GM23248 (cell line): ENCODE measurements around the gene TBC1D25. TPM values are rescaled to one million over a fixed set of nuclear protein-coding genes. Genes with fewer than 3 reads are reported as not detected.

Experiments
- DNase-seq: peaks from one replicate; pipeline ENCODE4 v3.0.0-alpha.2; 2015
- H2AFZ ChIP-seq: fragments of 200-600 bp; sonication (generic); 2 replicates; pipeline ENCODE4 v1.6.1; 2016; ENCODE audit warnings: antibody characterized with exemption
- H3F3A ChIP-seq: fragments of 200-600 bp; sonication (generic); 2 replicates; pipeline ENCODE4 v1.6.1; 2016; ENCODE audit warnings: mild to moderate bottlenecking, antibody characterized with exemption, mixed run types; ENCODE audit not compliant: insufficient read depth
- H3K27ac ChIP-seq: fragments of 200-600 bp; sonication (generic); 2 replicates; pipeline ENCODE4 v1.5.1; 2016; ENCODE audit warnings: mild to moderate bottlenecking
- H3K27me3 ChIP-seq: fragments of 200-600 bp; sonication (generic); replicated peaks from 2 replicates; pipeline ENCODE4 v1.6.1; 2016; ENCODE audit warnings: mild to moderate bottlenecking; ENCODE audit not compliant: insufficient read depth
- H3K36me3 ChIP-seq: fragments of 200-600 bp; sonication (generic); 2 replicates; pipeline ENCODE4 v1.6.1; 2016; ENCODE audit warnings: low read depth, mild to moderate bottlenecking
- H3K4me1 ChIP-seq: fragments of 200-600 bp; sonication (generic); 2 replicates; pipeline ENCODE4 v1.6.1; 2016; ENCODE audit warnings: mild to moderate bottlenecking; ENCODE audit not compliant: insufficient read depth
- H3K4me2 ChIP-seq: fragments of 200-600 bp; sonication (generic); one replicate; pipeline ENCODE4 v1.6.1; 2016; ENCODE audit warnings: mild to moderate bottlenecking; ENCODE audit not compliant: unreplicated experiment
- H3K4me3 ChIP-seq: fragments of 200-600 bp; sonication (generic); 2 replicates; pipeline ENCODE4 v1.5.1; 2016; ENCODE audit warnings: mild to moderate bottlenecking
- H3K79me2 ChIP-seq: fragments of 200-600 bp; sonication (generic); 2 replicates; pipeline ENCODE4 v1.6.1; 2016; ENCODE audit warnings: mild to moderate bottlenecking; ENCODE audit not compliant: insufficient read depth
- H3K9ac ChIP-seq: fragments of 200-600 bp; sonication (generic); 2 replicates; pipeline ENCODE4 v1.6.1; 2016; ENCODE audit warnings: mild to moderate bottlenecking
- H3K9me2 ChIP-seq: fragments of 200-600 bp; sonication (generic); 2 replicates; pipeline ENCODE4 v1.6.1; 2016; ENCODE audit warnings: mixed run types, mild to moderate bottlenecking, moderate library complexity; ENCODE audit not compliant: insufficient read depth
- H3K9me3 ChIP-seq: fragments of 200-600 bp; sonication (generic); one replicate; pipeline ENCODE4 v1.6.1; 2017; ENCODE audit warnings: low read depth
- H4K20me1 ChIP-seq: fragments of 200-600 bp; sonication (generic); 2 replicates; pipeline ENCODE4 v1.6.0; 2016; ENCODE audit not compliant: insufficient read depth
- EZH2 ChIP-seq: fragments of 200-600 bp; sonication (generic); IDR thresholded peaks from 2 replicates; pipeline ENCODE4 v1.6.1; 2018; ENCODE audit warnings: antibody characterized with exemption, mild to moderate bottlenecking; ENCODE audit not compliant: insufficient read depth, poor library complexity, severe bottlenecking
- EZH2phosphoT487 ChIP-seq: fragments of 200-600 bp; sonication (generic); IDR thresholded peaks from 2 replicates; pipeline ENCODE4 v1.6.1; 2018; ENCODE audit warnings: antibody characterized with exemption, moderate library complexity, mild to moderate bottlenecking, low read depth; ENCODE audit not compliant: insufficient read depth
- WGBS, 2 experiments: methylation state at CpG; one replicate each; pipeline ENCODE4 v1.1.6; 2015 to 2017; ENCODE audit warnings: low lambda C conversion rate in 2 of 2, low coverage in 1 of 2; ENCODE audit errors: missing lambda C conversion rate in 2 of 2; 5-methylcytosine and 5-hydroxymethylcytosine counted together
- in situ Hi-C: fragments of 300-500 bp; cut with MboI; formaldehyde crosslinking; loops from 2 replicates; pipeline ENCODE4 v1.15.0; 2020
- polyA plus RNA-seq: library from polyadenylated mRNA; unstranded; fragments of >200 nt; fragmentation: Nextera tagmentation; extraction: Ambion mirVana; gene quantifications from 2 replicates; pipeline ENCODE4 v1.2.1, GENCODE V29; 2016
- total RNA-seq: library from RNA; depleted of rRNA; stranded (reverse); fragments of >200 nt; shearing (Covaris generic); gene quantifications from 2 replicates; pipeline ENCODE4 v1.2.3, GENCODE V29; 2014

Gene TBC1D25
- total and polyA plus RNA-seq, 2 experiments from 2014 or later, result 7.9 to 8.6 TPM

DNA sequence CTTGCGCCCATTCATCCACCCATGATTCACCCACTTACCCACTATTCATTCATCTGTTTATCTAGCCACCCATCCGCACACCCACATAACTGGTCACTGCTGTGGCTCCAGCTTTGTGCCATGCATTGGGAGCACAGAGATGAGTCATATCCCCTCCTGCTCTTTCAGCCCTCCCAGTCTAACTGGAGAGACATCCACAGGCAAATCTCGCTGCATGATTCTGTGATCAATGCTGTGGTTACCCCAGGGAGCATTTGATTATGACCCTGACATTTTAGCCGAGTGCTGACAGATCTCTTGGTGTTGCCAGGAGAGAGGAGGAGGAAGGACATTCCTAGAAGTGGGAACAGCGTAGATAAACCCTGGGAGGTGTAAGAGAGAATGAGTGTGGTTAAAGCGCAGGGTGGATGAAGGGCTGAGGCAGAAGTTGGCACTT is 41.1 kb upstream of the TBC1D25 start:
- in situ Hi-C loops, result loop anchor here (25.0 kb wide), 1 partner anchor 411 kb away; no protein-coding TSS in a partner anchor
- Histone ChIP-seq H3K4me3 (no peak overlapping the region), H3K4me2 (no peak overlapping the region), H3K9me2 (no peaks in the 10 kb centered on the region), H3K27ac (peak overlapping the region; percentile 54), H3K9ac (no peak overlapping the region), H3K36me3 (no peaks in the 10 kb centered on the region), H4K20me1 (no peaks in the 10 kb centered on the region), H3K27me3 (no peaks in the 10 kb centered on the region), H2AFZ (no peak overlapping the region), H3K79me2 (no peaks in the 10 kb centered on the region), H3K9me3 (no peaks in the 10 kb centered on the region), H3K4me1 (peaks cover 4% of the 10 kb centered on the region; the same call in 1 of the 2 replicates), H3F3A (no peaks in the 10 kb centered on the region)
- no peak for TF ChIP-seq EZH2
- no peak for TF ChIP-seq EZH2phosphoT487
- WGBS, 2 experiments, result 2 to 3% methylated on average over 6 of the region's 6 CpGs
- DNase-seq, result peak; percentile 88

DNA sequence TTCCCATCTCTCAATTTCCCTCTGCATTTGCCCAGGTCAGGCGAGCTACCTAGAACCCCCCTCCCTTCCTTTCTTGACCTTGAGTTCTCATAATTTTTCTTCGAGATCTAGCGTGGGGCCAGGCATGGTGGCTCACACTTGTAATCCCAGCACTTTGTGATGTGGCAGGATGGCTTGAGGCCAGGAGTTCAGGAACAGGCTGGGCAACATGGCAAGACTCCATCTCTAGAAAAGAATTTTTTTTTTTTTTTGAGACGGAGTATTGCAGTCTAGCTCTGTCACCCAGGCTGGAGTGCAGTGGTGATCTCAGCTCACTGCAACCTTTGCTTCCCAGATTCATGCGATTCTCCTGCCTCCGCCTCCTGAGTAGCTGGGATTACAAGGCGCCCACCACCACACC is 35.3 kb upstream of the TBC1D25 start:
- in situ Hi-C loops, result no loop called here
- no peak overlapping the region for H2AFZ ChIP-seq
- no peaks in the 10 kb centered on the region for H3K9me3 ChIP-seq
- WGBS, 2 experiments, result 62 to 63% methylated on average over 3 to 7 of the region's 7 CpGs
- no peaks in the 10 kb centered on the region for H3K9me2 ChIP-seq
- no peaks in the 10 kb centered on the region for H3K36me3 ChIP-seq
- H4K20me1 ChIP-seq, result no peaks in the 10 kb centered on the region
- H3K4me3 ChIP-seq, result no peak overlapping the region
- H3K9ac ChIP-seq, result no peak overlapping the region
- no peak for DNase-seq
- H3K27ac ChIP-seq, result no peak overlapping the region
- no peaks in the 10 kb centered on the region for H3K27me3 ChIP-seq
- no peaks in the 10 kb centered on the region for H3K4me1 ChIP-seq
- TF ChIP-seq EZH2 (no peak), EZH2phosphoT487 (no peak)
- no peaks in the 10 kb centered on the region for H3F3A ChIP-seq
- no peak overlapping the region for H3K4me2 ChIP-seq
- no peaks in the 10 kb centered on the region for H3K79me2 ChIP-seq

- no peaks in the 10 kb centered on the region for H3K4me1 ChIP-seq
- H3K9ac ChIP-seq, result no peak overlapping the region
- TF ChIP-seq EZH2phosphoT487 (no peak), EZH2 (no peak)
- H3K27me3 ChIP-seq, result no peaks in the 10 kb centered on the region
- no peak overlapping the region for H3K4me3 ChIP-seq
- no peak overlapping the region for H3K27ac ChIP-seq
- in situ Hi-C loops, result no loop called here
- H3F3A ChIP-seq, result no peaks in the 10 kb centered on the region
- H3K79me2 ChIP-seq, result no peaks in the 10 kb centered on the region
- H2AFZ ChIP-seq, result no peak overlapping the region
- H3K36me3 ChIP-seq, result no peaks in the 10 kb centered on the region
- H3K9me3 ChIP-seq, result no peaks in the 10 kb centered on the region
- no peaks in the 10 kb centered on the region for H3K9me2 ChIP-seq
- WGBS, 2 experiments, result 85 to 88% methylated on average over 5 of the region's 5 CpGs
- no peak overlapping the region for H3K4me2 ChIP-seq
- no peak for DNase-seq
- no peaks in the 10 kb centered on the region for H4K20me1 ChIP-seq
Measured at GRCh38 chrX:48505481-48505880, 34.0 kb upstream of the TBC1D25 start.

- Histone ChIP-seq H3K9ac (no peak overlapping the region), H3K4me2 (no peak overlapping the region), H3F3A (no peaks in the 10 kb centered on the region), H3K27ac (no peak overlapping the region), H3K4me3 (no peak overlapping the region), H3K36me3 (no peaks in the 10 kb centered on the region), H4K20me1 (no peaks in the 10 kb centered on the region), H3K9me2 (no peaks in the 10 kb centered on the region), H3K27me3 (no peaks in the 10 kb centered on the region), H2AFZ (no peak overlapping the region), H3K4me1 (no peaks in the 10 kb centered on the region), H3K9me3 (no peaks in the 10 kb centered on the region), H3K79me2 (no peaks in the 10 kb centered on the region)
- TF ChIP-seq EZH2phosphoT487, result no peak
- TF ChIP-seq EZH2, result no peak
- WGBS, 2 experiments, result 98 to 99% methylated on average over 5 of the region's 5 CpGs
- DNase-seq, result no peak
- in situ Hi-C loops, result no loop called here
Measured at GRCh38 chrX:48507246-48507645, 32.3 kb upstream of the TBC1D25 start.
